GM21717 (cell line): ENCODE results near the gene RTN1.
"Not testable (repeated sequence)": the region's sequence is repeated elsewhere in the genome, so short reads cannot be mapped to it uniquely, and the experiment has no call there.

Experiments
- ATAC-seq: cut with Tn5 transposase; IDR thresholded peaks from one replicate; pipeline ENCODE4 v1.9.1; 2021; ENCODE audit warnings: mild to moderate bottlenecking, moderate library complexity; ENCODE audit not compliant: unreplicated experiment

The RTN1 gene

DNA sequence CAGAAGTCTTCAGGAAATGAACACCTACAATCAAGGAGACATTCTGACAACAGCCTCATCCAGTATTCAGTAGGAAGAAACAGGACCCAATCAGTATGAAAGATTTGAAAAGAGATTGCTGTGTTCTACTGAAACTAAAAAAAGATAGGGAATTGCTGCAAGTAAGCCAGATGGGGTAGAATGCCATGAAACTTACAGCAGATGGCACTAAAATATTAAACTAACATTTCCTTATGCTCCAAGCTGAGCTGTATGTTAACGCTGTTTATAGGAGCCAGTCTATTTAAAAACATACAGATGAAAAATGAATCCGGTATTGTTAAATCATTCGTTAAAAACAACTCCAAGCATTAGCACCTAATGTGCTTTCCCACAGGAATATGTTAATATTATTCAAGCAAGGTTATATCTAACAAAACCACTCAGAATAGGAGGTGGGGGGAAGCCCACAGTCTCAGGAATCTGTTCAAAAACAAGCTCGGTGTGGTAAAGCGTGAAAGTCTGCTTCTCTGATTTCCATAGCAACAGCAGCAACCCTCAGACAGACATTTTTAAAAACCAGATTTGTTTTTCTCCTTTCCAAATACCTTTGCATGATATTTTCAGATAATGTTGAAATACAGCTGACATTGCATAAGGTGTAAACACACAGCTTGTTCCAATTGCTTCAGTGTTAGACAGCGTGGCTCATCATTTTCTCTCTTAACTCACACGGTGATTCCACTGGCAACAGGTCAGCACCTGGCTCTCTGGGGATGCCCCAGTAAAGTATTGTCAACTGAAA lies 162.6 kb downstream of the RTN1 start:
- ATAC-seq, result no peak

DNA sequence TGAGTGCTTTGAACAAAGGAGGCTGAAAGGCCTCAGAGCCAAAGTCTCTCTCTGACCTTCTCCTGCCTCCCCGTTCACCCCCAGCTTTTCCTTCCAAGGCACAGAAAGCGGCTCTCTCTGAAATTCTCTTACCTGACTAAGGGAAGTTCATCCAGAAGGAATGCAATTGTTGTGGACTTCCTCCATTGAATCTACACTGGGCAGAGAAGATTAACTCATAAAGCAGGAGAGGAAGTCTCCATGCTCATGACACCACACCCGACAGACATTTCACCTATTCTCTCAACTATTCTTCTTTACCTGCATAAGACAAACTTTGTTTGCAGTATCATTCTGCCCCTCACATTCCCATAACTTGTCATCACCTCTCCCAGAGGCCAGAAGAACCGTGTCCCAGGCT lies 164.7 kb downstream of the RTN1 start:
- no peak for ATAC-seq

DNA sequence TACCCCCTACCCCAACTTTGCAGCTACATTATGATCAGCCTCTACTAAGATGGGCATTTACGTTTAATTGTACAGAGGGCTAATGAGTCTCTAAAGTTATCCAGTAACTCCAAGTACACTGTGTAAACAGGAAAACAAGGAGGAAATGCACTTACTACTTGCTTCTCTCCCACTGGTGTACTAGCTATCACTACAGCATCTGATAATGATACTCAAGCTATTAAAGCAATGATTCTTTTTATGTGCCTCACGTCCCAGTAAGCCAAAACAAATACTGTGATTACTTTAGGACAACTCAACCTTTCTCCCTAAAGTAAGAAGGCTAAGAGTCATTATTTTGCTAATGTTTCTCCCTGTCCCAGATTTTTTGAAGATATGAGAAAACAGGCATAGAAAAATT lies 165.3 kb downstream of the RTN1 start:
- ATAC-seq, result no peak

DNA sequence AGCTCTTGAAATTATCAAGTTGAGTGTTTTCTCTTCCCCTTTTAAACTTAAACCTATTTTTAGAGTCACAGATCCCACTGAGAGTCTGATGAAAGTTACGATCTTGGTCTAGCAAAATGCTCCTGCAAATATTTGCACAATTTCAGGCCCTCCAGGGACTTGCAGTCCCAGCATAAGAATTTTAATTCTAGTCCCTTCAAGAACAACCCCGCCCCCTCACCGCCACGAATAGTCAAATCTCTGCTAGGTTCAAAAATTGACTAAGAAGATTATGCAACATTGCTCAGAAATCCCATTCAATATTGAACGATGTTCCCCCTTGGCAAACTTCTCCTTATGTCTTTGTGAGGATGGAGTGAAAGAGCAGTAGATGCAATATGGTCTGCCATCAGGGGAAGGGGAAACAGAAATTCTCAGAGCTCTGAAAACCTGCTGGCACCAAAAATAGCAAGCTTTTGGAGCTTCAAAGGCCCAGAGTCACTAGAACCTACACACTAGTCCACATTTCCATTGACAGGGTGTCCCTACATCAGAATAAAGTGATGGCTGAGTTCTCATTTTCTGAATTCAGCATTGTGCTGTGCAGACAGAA lies 166.4 kb downstream of the RTN1 start:
- ATAC-seq, result no peak

DNA sequence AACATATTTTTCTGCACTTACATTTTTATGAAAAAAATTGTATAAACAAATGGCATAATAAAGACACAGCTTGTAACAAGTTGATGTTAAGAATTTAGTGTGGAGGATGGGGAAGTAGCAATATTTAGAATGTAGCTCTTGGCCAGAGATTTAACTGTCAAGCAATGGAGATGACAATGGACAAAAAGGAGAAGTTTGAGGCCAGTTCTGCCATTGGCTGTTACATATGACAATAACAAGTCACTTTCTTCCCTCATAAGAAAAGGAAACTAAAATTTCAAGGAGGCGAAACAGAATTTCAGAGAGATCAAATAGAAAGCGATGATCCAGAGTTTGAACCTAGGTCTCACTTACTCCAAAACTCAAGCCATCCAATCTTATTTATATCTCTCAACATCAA lies 171.1 kb downstream of the RTN1 start:
- ATAC-seq, result no peak

DNA sequence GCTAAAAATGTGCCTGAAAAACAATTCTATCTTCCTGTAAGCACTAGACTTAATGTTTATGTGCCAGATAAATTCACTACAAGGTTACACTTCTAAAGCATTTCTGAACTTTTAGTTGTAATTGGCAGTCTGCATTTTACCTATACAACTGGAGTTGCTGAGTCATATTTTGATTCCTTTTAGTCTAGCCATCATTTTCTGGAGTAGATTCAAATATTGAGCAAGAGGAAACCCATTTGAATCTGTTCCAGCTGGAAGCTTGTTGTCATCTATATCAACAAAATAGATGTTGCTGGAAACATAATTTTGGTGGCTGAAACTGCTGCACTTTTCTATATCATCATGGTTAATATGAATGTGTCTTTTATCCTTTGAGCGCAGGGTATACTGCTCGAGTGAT lies 171.8 kb downstream of the RTN1 start:
- no peak for ATAC-seq

DNA sequence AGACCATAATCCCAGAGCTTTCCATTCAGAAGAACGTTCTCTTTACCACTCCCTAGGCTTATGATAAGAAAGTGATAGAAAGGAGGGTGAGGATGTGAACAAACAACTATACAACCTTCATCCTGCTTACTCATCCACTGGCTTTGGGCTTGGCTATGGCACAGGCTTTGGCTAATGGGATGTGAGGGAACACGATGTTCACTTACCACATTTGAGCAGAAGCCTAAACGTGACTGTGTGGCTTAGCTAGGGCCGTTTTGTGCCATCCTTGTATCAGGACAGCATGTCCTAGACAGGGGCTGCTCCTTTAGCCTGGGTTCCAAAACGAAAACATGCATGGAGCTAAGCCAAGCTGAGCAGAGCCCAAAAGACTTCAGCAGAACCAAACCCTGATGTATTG lies 175.4 kb downstream of the RTN1 start:
- no peak for ATAC-seq

DNA sequence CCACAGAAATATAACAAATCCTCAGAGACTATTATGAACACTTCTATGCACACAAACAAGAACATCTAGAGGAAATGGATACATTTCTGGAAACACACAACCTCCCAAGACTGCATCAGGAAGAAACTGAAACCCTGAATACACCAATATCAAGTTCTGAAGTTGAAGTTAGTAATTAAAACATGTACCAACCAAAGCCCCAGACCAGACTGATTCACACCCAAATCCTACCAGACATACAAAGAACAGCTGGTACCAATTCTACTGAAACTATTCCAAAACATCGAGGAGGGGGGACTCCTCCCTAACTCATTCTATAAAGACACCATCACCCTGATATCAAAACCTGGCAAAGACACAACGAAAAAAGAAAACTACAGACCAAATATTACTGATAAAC lies 179.3 kb downstream of the RTN1 start:
- ATAC-seq, result no peak

DNA sequence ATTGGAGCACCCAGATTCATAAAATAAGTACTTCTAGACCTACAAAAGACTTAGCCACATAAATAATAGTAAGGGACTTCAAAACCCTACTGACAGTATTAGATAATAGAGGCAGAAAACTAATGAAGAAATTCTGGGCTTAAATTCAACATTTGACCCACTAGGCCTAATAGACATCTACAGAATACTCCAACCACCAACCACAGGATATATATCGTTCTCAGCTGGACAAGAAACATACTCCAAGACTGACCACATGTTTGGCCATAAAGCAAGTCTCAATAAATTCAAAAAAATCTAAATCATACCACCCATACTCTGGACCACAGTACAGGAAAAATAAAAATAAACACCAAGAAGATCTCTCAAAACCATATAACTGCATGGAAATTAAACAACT lies 180.2 kb downstream of the RTN1 start:
- ATAC-seq, result no peak

DNA sequence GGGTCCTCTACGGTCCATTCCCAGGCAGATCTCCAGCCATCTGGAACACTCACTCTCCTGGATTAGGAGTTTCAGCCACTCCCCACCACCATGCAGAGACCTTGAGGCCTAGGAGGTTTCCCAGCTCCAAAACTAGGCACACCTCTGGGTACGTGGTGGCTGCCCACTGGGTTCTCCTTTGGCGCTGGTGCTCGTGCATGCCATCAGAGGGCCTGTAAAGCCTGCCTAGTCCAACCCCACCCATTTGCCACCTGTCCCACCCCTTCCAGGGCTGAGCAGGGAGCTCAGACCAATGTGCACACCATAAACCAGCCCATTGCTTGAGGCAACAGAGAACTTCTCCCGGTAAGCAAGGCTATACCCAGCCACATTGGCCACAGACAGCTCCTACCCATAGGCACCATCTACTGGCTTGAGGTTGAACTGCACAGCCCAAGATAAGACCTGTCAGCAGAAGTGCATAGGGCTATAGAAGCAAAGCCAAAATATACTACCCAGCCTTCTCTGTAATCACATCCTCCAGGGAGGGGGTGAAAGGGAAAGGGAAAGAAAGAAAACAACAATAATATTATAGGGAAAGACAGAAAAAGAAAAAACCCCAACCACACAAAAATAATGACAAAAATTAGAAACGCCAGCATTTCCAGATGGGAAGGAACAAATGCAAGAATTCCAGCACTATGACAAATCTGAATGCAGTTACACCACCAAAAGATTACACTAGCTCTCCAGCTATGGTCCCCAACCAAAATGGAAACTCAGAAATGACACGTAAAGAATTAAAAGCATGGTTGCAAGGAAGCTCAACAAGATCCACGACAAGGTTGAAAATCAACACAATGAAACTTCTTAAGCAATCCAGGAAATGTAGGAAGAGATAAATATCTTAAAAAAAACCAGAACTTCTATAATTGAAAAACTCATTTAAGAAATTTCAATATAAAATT lies 182.1 kb downstream of the RTN1 start:
- peak; percentile 93 for ATAC-seq

DNA sequence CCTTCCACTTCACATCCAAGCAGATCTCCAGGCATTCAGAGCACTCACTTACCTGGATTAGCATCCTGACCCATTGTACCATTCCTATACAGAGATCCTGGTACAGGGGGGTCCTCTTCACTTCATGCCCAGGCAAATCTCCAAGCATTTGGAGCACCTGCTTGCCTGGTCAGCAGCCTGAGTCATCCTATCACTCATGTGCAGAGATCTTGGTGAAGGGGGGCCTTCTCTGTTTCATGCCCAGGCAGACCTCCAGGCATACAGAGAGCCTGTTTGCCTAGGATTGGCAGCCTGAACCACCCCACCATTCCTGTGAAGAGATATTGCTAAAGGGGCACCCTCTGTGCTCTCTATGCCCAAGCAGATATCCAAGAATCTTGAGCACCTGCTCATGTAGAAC lies 182.9 kb downstream of the RTN1 start:
- no peak for ATAC-seq

DNA sequence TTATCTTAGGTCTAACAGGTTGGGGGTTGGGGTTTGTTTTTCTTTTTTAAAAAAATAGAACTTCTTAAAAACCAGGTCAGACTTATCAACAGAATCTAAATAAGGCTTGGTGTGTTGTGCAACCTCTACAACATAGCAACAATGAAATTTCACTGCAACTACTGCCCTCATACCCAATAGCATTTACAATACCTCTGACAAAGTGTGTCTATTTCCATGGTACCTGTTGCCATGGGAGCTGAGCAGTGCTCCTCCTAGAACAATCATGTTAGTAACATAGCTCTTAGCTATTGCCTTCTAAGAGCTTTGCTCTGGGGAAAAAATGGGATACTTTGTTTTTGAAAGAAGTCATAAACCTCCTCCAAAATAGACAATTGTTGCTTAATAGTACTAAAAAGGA lies 190.7 kb downstream of the RTN1 start:
- no peak for ATAC-seq

DNA sequence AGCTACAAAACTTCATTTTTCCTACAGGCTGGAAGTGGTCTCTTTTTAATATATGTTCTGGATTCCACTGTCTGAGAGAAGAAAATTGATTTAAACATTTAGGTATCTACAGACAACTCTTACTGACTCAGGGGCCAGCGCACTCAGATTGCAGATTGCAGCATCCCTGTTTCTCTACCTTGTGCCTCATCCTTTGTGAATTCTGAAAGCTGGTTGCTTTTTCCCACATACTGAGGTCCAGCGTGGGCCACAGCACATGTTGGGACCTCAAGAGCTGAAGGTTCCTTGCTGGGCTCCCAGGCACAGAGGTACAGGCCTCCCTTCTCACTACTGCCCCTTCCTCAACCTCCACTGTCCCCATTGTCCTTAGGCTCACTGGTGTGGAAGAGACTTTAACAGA lies 192.2 kb downstream of the RTN1 start:
- no peak for ATAC-seq

DNA sequence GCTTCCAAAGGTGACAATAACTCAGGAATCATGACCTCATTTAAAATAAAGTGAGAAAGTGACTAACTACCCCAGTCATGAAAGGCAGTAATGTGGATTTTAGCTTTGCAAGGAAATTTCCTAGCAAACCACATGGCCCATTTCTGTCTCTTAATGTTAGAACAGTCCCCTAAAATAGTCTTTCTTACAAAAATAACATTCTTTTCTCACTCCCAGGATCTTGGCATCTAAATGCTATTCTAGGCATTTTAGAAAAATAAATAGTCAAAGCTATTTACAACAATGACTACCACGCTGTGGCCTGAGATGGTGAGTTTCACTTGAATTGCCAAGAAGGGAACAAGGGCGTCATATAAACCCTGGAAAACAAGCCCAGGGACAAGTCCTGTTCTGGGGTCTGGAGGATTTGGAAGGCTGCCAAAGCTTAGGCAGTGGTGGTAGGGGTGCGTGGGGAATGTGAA lies 192.8 kb downstream of the RTN1 start:
- ATAC-seq, result no peak

DNA sequence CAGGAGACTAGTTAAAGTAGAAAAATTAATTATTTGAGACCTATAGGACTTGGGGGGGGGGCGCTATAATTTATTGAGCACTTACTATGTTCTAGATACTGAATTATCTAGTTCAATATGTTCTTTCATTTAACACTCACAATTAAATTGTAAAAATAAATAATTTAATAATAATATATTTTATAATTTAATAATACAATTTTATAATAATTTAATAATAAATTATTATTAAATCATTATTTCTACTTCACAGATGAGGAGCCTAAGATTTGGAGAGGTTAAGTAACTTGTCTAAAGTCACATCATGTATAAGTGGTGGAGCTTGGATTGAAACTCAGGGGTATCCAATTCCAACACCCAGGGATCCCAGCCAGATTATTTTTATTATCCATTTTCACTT lies 195.2 kb downstream of the RTN1 start:
- ATAC-seq, result no peak

DNA sequence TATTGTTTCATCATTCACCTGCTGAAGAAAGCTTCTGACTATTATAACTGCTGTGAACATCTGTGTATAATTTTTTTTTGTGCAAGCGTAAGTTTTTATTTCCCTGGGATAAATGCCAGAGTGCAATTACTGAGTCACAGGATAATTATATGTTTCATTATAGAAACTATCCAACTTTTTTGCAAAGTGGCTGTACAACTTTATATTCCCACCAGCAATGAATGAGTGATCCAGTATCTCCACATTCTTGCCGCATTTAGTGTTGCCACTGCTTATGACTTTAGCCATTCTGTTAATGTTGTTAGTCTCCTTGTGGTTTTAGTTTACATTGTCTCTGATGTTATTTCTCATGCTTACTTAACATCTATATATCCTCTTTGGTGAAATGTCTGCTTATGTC lies 205.8 kb downstream of the RTN1 start:
- ATAC-seq, result no peak

DNA sequence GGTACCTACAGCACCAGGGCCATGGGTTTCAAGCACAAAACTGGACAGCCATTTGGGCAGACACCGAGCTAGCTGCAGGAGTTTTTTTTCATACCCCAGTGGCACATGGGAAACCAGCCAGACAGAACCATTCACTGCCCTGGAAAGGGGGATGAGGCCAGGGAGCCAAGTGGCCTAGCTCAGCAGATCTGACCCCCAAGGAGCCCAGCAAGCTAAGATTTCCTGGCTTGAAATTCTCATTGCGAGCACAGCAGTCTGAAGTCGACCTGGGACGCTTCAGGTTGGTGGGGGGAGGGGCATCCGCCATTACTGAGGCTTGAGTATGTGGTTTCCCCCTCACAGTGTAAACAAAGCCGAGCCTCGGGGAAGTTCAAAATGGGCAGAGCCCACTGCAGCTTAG lies 212.8 kb downstream of the RTN1 start:
- no peak for ATAC-seq

DNA sequence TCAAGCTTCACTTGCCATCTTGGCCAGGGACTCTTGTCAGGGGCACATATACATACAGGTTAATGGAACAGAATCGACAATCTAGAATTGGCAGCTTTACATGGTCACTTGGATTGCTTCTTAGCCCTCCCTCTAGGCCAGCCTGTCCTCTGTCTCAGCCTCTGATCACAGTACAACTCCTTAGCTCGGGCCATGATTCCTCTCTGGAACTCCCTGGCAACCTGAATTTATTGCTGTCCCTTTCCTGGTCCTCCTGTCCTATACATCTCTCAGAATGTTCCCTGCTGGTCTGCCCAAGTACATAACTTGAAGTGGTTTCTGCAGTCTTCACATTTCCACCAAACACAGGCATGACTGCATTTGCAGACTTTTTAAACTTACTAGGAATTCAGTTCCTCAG lies 214.1 kb downstream of the RTN1 start:
- ATAC-seq, result no peak

DNA sequence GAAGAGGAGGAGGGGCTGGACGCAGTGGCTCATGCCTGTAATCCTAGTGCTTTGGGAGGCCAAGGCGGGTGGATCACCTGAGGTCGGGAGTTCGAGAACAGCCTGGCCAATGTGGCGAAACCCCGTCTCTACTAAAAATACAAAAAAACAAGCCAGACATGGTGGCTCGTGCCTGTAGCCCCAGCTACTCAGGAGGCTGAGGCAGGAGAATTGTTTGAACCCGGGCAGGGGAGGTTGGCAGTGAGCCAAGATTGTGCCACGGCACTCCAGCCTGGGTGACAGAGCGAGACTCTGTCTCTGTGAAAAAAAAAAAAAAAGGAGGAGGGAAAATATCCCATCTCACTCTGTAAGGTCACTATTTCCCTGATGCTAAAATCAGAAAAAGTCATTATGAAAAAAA lies 216.4 kb downstream of the RTN1 start:
- not testable (repeated sequence) for ATAC-seq

DNA sequence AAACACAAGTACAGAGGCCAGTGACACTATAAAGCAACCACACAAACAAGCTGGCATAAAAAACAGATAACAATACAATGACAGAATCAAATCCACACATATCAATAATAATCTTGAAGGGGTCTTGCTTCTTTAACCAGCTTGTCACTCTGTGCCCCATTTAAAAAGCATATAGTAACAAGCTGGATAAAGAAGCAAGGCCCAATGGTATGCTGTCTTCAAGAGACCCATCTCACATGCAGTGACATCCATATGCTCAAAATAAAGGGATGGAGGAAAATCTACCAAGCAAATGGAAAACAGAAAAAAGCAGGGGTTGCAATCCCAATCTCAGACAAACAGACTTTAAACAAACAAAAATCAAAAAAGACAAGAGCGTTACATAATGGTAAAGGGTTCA lies 223.7 kb downstream of the RTN1 start:
- ATAC-seq, result not testable (repeated sequence)

DNA sequence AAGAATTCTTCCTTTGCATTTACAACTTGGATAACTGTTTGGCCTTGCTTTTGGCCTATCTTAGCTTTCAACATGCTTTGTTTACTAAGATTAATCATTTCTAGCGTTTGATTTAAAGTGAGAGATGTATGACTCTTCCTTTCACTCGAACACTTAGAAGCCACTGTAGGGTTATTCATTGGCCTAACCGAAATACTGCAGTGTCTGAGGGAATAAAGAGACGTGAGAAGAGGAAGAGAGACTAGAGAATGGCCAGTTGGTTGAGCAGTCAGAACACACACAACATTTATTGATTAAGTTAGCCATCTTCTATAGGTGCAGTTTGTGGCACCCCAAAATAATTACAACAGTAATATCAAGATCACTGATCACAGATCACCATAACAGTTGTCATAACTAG lies 231.7 kb downstream of the RTN1 start:
- ATAC-seq, result no peak

DNA sequence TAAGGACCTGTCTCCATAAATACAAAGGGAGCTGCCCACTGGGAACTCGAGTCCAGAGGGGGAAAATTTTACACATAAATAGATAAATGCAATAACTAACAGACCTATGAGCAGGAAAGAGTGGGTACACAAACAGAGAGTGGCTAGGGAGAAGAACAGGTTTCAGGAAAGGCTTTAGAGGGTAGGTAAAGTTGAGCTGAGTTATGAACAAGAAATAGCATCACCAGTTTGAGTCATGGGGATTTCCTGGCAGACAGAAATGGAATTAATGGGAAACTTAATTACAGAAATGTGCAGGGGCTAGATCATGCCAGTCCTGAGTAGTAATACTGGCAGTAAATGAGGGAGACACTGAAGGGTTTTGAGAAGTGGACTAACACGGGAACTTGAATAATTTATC lies 236.0 kb downstream of the RTN1 start:
- no peak for ATAC-seq
